Measurements from ENCODE around the gene C9orf50.

GRCh38 chr9:129632460-129632859 is 11.6 kb upstream of the C9orf50 start:
- no peak for TF ChIP-seq EZH2 (optimal IDR thresholded peaks at IDR 0.05; ENCODE audit: low read depth, low read length)
- TF ChIP-seq CTCF (IDR thresholded peaks at IDR 0.05; ENCODE audit: low read length), result no peak
